Gastroesophageal sphincter (tissue), 3 donors: ENCODE measurements around the gene S1PR5.

Experiments
- EP300 ChIP-seq: sonication (generic); formaldehyde crosslinking; IDR thresholded peaks from one replicate; pipeline ENCODE4 v1.6.1; 2017; ENCODE audit warnings: antibody characterized with exemption, mild to moderate bottlenecking
- POLR2A ChIP-seq, 2 donors: fragments of 450-650 bp; IDR thresholded peaks; one replicate each; pipeline ENCODE4 v1.6.1; 2017; ENCODE audit warnings: antibody characterized with exemption in 2 of 2, mild to moderate bottlenecking in 2 of 2, moderate library complexity in 1 of 2
- POLR2AphosphoS5 ChIP-seq: sonication (generic); formaldehyde crosslinking; IDR thresholded peaks from one replicate; pipeline ENCODE4 v1.6.1; 2017; ENCODE audit warnings: antibody characterized with exemption
- TF ChIP-seq, protein P1 (sequence below), 4 experiments: fragments of 200-600 bp in 2 of 4; fragments of 450-650 bp in 2 of 4; sonication (generic) in 1 of 4; IDR thresholded peaks; one replicate each; pipeline ENCODE4 v1.5.1; 2017 to 2019; ENCODE audit warnings: antibody characterized with exemption in 4 of 4, mild to moderate bottlenecking in 2 of 4, moderate library complexity in 2 of 4

- TF ChIP-seq, protein P1, sequence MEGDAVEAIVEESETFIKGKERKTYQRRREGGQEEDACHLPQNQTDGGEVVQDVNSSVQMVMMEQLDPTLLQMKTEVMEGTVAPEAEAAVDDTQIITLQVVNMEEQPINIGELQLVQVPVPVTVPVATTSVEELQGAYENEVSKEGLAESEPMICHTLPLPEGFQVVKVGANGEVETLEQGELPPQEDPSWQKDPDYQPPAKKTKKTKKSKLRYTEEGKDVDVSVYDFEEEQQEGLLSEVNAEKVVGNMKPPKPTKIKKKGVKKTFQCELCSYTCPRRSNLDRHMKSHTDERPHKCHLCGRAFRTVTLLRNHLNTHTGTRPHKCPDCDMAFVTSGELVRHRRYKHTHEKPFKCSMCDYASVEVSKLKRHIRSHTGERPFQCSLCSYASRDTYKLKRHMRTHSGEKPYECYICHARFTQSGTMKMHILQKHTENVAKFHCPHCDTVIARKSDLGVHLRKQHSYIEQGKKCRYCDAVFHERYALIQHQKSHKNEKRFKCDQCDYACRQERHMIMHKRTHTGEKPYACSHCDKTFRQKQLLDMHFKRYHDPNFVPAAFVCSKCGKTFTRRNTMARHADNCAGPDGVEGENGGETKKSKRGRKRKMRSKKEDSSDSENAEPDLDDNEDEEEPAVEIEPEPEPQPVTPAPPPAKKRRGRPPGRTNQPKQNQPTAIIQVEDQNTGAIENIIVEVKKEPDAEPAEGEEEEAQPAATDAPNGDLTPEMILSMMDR (IDR thresholded peaks at IDR 0.05): peak in 1 of 4 experiments; percentile 25
- TF ChIP-seq EP300 (no peak), POLR2AphosphoS5 (peak; percentile 86), POLR2A (IDR thresholded peaks at IDR 0.05) (peak; percentile 75 to 91)
Measured at GRCh38 chr19:10543420-10544241, 26.4 kb upstream of the S1PR5 start, which contains the start of gene ATG4D.
